Smooth muscle cell of bladder (primary cell): ENCODE data around the gene CDY2B. TPM values are rescaled to one million over a fixed set of nuclear protein-coding genes. Genes with fewer than 3 reads are reported as not detected.

Experiments used
- total RNA-seq: library from RNA; depleted of rRNA; stranded (reverse); fragments of >200 nt; gene quantifications from 2 replicates; pipeline ENCODE4 v1.2.3, GENCODE V29; 2014

The CDY2B gene, protein sequence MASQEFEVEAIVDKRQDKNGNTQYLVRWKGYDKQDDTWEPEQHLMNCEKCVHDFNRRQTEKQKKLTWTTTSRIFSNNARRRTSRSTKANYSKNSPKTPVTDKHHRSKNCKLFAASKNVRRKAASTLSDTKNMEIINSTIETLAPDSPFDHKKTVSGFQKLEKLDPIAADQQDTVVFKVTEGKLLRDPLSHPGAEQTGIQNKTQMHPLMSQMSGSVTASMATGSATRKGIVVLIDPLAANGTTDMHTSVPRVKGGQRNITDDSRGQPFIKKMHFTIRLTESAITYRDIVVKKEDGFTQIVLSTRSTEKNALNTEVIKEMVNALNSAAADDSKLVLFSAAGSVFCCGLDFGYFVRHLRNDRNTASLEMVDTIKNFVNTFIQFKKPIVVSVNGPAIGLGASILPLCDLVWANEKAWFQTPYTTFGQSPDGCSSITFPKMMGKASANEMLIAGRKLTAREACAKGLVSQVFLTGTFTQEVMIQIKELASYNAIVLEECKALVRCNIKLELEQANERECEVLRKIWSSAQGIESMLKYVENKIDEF
- total RNA-seq: not detected in 2 replicates

DNA sequence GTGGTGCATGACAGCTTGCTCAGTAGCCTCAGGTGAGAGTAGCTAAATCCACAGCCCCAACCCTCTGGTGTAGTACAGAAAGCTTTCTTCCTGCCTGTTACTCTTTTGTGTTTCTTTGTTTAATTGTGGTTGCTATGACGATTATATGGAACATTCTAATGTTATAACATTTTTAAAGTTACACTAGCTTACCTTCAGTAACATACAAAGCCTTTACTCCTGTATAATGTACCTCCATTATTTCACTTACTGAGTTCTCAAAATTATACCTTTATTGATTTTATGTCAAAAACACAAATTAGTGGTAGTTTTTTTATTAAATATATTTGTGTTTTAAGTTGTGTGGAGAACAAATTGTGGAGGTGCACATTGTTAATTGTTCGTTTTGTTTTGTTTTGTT, at the start of gene CDY2B:
TSS of gene CDY2B (minus strand) at position 101 of the 400 bp plus-strand sequence. CDS start 328 bp downstream, outside the sequence.

Other genes starting within 250 kb of the CDY2B start
- not detected in 2 replicates for gene CDY2A, start 145.6 kb upstream of the CDY2B start, total RNA-seq